ENCODE results near the gene INTS13.

- no peak for TF ChIP-seq CTCF (IDR thresholded peaks at IDR 0.05)
- no peak for TF ChIP-seq RFX5 (IDR thresholded peaks at IDR 0.05; ENCODE audit: low read length)
- TF ChIP-seq TEAD4 (IDR thresholded peaks at IDR 0.05; ENCODE audit: borderline replicate concordance, insufficient read depth), result no peak
- no peak for TF ChIP-seq SIN3A (IDR thresholded peaks at IDR 0.05; ENCODE audit: borderline replicate concordance, low read depth, low read length)
- TF ChIP-seq USF2 (IDR thresholded peaks at IDR 0.05; ENCODE audit: borderline replicate concordance, low read depth, low read length), result no peak
- no peak for TF ChIP-seq FOXM1 (IDR thresholded peaks at IDR 0.05; ENCODE audit: low read depth)
- TF ChIP-seq MAX (IDR thresholded peaks at IDR 0.05; ENCODE audit: low read depth), result no peak
Measured at GRCh38 chr12:26982866-26983265, 45.1 kb upstream of the INTS13 start.

All from SK-N-SH (cell line).